ENCODE results near the gene DGKG.

DGKG gene

DNA sequence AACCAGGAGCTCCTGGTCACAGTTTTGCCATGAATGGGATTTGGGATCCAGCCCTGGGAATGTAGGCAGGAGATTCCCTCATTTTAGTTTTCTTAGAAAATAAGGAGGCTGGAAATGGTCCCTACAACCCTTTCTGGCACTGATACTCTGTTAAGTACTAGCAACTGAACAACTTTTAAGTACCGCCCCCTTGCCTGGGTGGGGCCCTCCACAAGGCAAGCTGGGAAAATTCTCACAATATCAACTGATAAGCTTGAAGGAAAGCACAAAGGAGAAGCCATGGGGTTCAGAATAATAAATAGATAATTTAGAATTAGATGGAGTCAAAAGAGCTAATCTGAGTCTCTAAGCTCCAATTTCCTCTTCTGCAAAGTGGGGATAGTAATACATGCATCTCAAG, 4.2 kb upstream of the DGKG start:
- no peak for DNase-seq

- no peak for DNase-seq
Observed at GRCh38 chr3:186365202-186365974, 3.4 kb upstream of the DGKG start.

DNA sequence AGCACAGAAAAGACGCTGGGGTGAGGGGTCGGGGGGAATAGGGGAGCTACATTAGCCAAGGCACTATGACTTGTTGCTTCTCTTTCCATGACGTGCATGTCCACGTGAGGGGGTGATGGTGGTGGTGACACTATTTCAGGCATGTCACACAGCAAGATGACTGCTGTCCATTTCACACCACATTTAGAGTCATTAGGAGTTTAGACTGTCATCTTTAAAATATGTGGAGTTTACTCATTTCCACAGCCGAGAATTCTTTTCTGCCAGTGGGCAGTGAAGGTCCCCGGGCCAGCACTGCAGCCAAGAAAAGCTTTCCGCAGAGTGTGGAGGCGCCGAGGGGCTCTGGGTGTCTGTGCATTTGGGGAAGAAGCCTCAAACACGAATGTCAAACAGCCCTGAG, 954 bp upstream of the DGKG start:
- DNase-seq, result no peak

DNA sequence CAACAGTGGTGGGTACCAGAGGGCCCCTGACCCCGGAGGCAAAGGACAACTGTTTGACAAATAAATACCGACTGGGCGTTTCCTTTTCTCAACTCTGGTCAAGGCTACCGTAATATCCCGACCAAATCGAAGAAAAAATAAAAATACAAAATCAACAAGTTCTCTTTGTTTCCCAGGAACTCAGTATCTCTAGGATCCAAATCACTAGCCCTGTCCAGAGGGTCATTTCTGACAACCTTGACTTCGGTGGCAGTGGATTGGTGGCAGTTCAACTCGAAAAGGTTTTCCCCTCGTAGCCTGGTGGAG, 456 bp upstream of the DGKG start:
- no peak for DNase-seq

DNA sequence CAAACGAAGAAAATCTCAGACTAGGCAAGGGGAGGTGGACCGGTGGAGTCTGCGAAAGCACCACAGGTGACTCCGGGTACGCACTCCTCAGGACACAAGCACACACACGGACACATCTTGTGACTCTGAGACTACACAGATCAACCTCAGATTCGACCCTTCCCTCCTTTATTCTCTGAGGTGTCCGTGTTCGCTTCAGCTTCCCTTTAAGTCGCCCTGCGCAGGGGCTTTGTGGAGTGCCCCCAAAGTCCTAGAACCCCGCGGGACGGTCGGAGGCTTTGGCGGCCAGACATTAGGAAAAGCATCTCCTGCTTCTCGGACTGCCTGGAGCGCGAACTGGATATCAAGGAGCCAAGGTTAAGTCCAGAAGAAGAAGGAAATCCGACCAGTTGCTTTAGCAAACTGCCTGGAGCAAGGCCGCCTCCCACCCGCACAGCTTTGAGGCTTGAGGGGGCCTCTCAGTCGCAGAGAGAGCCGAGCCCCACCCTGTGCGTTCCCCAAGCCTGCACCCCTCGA, 730 bp downstream of the DGKG start:
- peak; percentile 60 for DNase-seq

- peak; percentile 74 for DNase-seq
Observed at GRCh38 chr3:186360779-186361178, 1.3 kb downstream of the DGKG start.

DNA sequence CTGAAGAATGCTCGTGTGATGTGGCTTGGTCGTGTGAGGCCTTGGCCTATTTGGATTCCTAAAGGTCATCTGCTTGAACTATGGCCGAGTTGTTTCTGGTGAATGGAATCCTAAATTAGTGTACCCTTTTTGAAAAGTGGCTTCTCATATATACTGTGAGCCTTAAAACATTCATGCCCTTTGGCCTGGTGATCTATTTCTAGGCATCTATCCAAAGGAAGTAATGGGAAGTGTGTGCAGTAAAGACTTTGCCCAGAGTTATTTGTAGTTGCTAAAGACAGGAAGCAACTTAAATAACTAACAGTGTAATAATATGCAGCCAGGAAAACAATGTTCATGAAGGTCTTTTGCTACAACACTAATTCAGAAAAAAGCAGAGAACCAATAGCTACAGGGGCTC, 3.0 kb downstream of the DGKG start:
- DNase-seq, result no peak

DNA sequence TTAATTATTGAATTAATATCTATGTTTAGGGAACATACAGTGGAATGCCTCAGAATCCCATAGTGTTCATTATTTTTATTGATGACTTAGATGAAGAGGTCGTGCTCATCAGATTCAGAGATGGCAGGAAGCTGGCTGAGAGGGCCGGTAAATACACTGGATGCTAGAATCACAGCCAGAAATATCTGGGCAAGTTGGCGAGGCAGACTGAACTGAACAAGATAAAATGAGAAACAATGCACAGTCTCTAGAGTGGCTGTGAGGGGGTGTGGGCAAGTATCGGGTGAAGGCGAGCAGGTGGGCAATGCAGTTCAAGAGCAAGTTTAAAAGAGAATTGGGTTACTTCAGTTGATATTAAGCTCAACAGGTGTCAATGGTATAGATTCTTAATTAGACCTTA, 5.9 kb downstream of the DGKG start:
- no peak for DNase-seq

- DNase-seq, result no peak
Observed at GRCh38 chr3:186354100-186354499, 7.9 kb downstream of the DGKG start.

GRCh38 chr3:186352369-186352768, 9.7 kb downstream of the DGKG start:
- no peak for DNase-seq

DNA sequence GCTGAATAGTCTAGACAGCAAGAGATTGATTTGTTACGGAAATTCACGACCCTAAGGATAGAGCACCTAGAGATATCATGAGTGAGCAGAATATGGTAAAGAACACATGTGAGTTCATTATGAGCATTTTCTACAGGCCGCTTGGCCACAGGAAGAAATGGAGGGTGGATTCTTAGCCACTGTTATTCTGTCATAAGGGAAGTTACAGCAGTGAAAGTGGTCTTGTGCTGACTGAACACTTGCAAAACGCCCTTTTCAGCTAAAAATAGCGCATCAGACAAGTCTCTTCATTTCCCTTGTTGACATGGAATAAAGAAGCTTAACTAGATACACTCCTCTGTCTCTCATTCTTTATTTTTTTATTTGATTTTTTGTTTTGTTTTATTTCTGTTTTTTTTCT, 19.8 kb downstream of the DGKG start:
- DNase-seq, result no peak

DNA sequence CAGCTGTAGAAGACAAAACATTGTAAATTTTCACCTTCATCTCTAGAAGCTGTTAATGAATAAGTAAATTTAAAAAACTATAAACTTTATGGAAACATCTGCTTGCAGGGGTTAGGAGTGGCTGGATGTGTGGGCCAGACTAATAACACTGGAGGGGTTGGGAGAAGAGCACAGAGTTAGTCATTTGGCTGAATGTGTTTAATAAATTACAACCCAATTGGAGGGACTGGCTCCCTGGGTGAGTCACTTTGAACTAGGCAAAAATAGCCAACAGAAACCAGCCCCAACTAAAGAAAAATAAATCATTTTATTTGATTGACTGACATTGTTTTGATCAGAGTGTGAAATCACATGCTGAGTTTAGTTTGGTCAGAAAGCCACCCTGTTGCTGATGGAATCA, 21.8 kb downstream of the DGKG start:
- no peak for DNase-seq

GRCh38 chr3:186339180-186339918, 22.7 kb downstream of the DGKG start:
- DNase-seq, result no peak

GRCh38 chr3:186333256-186333655, 28.8 kb downstream of the DGKG start:
- no peak for DNase-seq

DNA sequence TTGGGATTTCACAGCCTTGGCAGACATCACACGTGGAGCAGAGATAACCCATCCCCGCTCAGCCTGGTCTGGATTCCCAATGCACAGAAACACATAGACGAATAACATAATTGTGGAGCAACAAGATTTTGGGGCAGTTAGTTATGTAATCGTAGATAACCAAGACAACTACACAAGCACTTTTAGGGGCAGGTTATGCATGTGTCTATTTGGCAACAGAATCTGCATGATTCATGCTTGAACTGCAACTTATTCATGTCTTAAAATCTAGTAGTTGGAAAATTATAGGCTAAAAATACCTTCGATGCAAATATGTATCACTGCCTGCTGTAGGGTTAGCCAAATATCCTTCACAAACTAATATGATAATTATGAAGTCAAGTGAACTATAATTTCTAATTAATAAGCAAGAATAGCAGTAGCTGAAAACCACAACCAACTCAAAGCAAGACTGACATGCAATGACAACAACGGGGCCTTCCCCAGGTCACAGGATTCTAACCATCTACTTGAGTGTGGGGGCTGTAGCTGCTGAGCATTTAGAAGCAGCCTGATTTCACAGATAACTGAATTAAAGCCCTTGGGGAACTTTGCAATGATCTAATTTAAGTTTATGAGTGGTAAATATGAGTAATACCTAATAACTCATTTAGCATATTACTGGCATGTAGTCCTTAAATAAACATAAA, 31.1 kb downstream of the DGKG start:
- DNase-seq, result no peak

DNA sequence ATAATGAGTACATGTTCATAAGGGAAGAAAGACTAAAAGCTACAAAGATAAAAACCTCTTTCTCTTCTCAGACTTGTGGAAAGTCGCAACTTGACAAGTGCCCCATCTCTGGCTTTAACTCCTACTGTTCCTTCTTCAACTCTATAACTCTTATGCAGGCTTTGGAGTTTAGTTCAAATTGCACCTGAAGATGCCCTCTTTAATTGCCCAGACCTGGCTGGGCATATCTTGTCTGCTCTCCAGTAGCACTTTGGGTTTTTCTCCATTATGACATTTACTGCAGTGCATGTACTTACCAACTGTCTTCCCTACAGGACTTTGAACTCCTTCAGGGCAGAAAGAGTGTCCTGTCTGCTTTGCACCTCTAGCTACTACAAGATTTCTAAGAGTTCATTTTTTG, 32.4 kb downstream of the DGKG start:
- DNase-seq, result no peak

DNA sequence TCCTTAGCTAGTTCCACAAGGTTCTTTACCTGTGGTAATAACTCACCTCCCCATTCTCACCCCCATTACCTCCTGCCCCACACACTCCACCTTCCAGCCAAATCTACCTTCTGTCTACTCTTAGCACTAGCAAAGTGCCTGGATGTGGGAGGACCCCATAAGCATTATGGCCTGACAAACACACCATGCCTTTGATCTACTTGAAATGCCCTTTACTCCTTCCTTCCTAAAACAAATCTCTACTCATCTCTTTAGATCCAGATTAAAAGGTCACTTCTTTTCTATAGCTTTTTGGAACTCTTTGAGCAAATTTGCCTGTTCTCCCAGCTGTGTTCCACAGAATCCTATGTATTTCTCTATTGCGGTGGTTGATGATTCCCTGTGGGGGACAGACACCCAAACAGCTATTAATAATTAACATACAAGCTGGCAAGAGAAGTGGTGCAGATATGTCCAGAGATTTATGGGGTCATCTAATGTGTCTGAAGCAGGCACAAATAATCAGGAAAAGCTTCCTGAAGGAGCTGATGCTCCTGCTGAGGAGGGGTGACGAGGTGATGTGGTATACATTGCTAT, 34.0 kb downstream of the DGKG start:
- DNase-seq, result no peak

- DNase-seq, result no peak
Observed at GRCh38 chr3:186322761-186323160, 39.3 kb downstream of the DGKG start.

DNA sequence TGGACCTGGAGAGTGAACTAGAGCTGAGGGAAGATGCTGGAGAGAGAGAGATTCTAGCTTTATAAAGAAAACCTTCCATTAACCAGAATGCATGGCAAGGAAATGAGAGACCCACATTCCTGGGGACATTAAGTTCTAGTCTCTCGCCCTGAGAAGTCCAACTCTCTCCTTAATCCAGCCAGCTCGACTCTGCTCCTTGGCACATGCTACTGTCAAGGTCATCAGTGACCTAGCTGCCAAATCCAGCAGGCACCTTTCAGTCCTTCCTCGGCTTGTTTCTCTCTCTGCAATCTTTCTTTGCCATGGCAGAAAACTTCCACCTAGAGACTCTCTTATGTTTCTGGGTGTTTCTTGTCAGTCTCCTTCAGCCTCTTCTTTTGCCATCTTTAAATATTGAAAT, 40.3 kb downstream of the DGKG start:
- no peak for DNase-seq

DNA sequence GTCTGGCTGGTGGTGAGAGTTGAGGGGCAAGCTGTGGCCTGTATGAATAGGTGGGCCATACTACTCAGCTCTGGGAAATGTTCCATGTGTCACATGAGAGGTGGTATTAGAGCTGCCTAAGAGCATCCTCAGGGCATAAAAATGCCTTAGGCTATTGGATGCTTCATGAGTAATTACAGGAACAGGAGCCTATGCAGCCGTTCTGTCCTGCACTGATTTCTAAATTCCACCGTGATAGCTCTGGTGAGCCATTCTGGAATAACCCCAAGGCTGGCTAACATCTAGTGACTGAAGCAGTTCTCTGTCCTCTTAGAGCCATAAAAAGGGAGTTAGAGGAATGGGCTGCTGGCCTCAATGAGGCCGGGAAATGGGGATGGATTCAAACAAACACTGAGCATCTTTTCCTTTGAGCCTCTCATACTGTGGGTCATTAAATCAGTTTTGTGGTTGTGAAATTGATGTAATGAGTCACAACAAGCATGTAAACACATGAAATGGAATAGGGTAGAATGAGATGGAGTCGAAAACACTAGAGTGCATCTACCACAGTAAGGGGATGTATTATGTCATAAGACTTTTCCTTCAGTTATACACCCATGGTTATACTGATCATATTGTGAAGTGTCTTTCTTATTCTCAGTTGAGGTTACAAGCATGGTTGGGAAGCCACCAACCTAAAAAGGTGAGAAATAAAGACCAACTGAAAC, 41.0 kb downstream of the DGKG start:
- DNase-seq, result no peak

- no peak for DNase-seq
Observed at GRCh38 chr3:186319945-186320344, 42.1 kb downstream of the DGKG start.

DNA sequence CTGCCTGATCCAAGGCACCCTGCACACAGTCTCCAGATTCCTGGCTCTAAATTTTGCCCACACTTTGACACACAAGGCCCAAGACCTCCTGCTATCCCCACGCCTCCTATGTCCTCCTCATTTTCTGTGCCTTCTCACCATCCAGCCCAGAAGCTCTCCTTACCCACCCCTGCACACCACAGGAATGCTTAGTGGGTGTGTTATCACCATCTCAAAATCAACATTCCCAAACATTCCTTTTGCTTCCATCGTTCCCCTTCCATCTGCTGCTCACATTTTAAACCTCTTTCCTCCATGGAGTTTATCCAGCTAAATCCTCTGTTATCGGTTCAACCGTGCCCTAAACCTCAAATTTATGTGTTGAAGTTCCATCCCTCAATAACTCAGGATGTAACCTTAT, 43.9 kb downstream of the DGKG start:
- no peak for DNase-seq

DNA sequence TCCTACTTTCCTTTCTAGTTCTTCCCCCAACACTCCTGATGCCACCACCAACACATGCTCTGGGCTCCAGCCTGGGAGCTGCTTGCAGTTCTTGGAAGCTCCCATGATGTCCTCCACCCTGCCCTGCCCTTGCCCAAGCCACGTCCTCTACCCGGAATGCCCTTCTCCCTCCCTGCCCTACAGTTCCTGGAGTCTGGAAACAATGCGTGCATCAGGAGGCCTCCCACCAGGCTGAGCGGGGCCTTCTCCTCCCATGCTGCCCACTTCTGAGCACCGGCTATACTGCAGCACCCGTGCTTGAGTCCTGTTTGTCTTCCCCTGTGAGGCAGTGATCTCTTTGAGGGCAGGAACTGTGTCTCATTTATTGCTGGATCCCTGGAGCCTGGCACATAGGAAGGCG, 44.6 kb downstream of the DGKG start:
- DNase-seq, result no peak
